Progenitor cell of endocrine pancreas (in vitro differentiated cells): ENCODE data around the gene FAM181B. TPM values are rescaled to one million over a fixed set of nuclear protein-coding genes. Genes with fewer than 3 reads are reported as not detected.

Experiments
- DNase-seq: peaks from one replicate; pipeline ENCODE4 v3.0.0; 2021; ENCODE audit warnings: low spot score; ENCODE audit not compliant: unreplicated experiment
- H3K27ac Mint-ChIP-seq: 2 replicates; pipeline ENCODE4 v1.8.0; 2021; ENCODE audit warnings: mild to moderate bottlenecking, moderate library complexity, mixed read lengths
- H3K27me3 Mint-ChIP-seq: 2 replicates; pipeline ENCODE4 v1.8.0; 2021; ENCODE audit warnings: mixed read lengths
- H3K36me3 Mint-ChIP-seq: 2 replicates; pipeline ENCODE4 v1.8.0; 2022; ENCODE audit warnings: mixed read lengths; ENCODE audit not compliant: insufficient read depth
- H3K4me1 Mint-ChIP-seq: 2 replicates; pipeline ENCODE4 v1.8.0; 2021; ENCODE audit warnings: low read depth, mixed read lengths
- H3K4me3 Mint-ChIP-seq: 2 replicates; pipeline ENCODE4 v1.8.0; 2021; ENCODE audit warnings: low read depth, mild to moderate bottlenecking, moderate library complexity, mixed read lengths
- H3K9me3 Mint-ChIP-seq: 2 replicates; pipeline ENCODE4 v1.8.0; 2021; ENCODE audit warnings: low read depth, mixed read lengths
- total RNA-seq: library from RNA; stranded (reverse); gene quantifications from 2 replicates; pipeline ENCODE4 v1.2.1, GENCODE V29; 2021
- TF ChIP-seq, protein P1 (sequence below): fragments of 200-600 bp; sonication (generic); IDR thresholded peaks from one replicate; pipeline ENCODE4 v1.5.0; 2021; ENCODE audit warnings: antibody characterized with exemption, mild to moderate bottlenecking; ENCODE audit not compliant: unreplicated experiment

Gene FAM181B
- total RNA-seq, 1 donor from 2014 or later: 8.9 TPM

- no peak overlapping the region for H3K27ac Mint-ChIP-seq
- TF ChIP-seq, protein P1, sequence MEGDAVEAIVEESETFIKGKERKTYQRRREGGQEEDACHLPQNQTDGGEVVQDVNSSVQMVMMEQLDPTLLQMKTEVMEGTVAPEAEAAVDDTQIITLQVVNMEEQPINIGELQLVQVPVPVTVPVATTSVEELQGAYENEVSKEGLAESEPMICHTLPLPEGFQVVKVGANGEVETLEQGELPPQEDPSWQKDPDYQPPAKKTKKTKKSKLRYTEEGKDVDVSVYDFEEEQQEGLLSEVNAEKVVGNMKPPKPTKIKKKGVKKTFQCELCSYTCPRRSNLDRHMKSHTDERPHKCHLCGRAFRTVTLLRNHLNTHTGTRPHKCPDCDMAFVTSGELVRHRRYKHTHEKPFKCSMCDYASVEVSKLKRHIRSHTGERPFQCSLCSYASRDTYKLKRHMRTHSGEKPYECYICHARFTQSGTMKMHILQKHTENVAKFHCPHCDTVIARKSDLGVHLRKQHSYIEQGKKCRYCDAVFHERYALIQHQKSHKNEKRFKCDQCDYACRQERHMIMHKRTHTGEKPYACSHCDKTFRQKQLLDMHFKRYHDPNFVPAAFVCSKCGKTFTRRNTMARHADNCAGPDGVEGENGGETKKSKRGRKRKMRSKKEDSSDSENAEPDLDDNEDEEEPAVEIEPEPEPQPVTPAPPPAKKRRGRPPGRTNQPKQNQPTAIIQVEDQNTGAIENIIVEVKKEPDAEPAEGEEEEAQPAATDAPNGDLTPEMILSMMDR: no peak
These were observed 9.6 kb downstream of the FAM181B start for GRCh38 chr11:82724026-82724425.

GRCh38 chr11:82722231-82722630, 11.4 kb downstream of the FAM181B start:
- H3K4me3 Mint-ChIP-seq: no peak overlapping the region
- TF ChIP-seq, protein P1: no peak
- DNase-seq: no peak
- H3K4me1 Mint-ChIP-seq: peaks cover 4% of the 10 kb centered on the region
- H3K27ac Mint-ChIP-seq: no peak overlapping the region
- H3K36me3 Mint-ChIP-seq: no peaks in the 10 kb centered on the region
- no peaks in the 10 kb centered on the region for H3K27me3 Mint-ChIP-seq
- H3K9me3 Mint-ChIP-seq: no peaks in the 10 kb centered on the region

More at GRCh38 chr11:82724026-82724425, 9.6 kb downstream of the FAM181B start:
- DNase-seq: no peak
- H3K27me3 Mint-ChIP-seq: no peaks in the 10 kb centered on the region
- H3K4me3 Mint-ChIP-seq: no peak overlapping the region
- H3K36me3 Mint-ChIP-seq: no peaks in the 10 kb centered on the region
- H3K4me1 Mint-ChIP-seq: peaks cover 2% of the 10 kb centered on the region
- H3K9me3 Mint-ChIP-seq: no peaks in the 10 kb centered on the region

DNA sequence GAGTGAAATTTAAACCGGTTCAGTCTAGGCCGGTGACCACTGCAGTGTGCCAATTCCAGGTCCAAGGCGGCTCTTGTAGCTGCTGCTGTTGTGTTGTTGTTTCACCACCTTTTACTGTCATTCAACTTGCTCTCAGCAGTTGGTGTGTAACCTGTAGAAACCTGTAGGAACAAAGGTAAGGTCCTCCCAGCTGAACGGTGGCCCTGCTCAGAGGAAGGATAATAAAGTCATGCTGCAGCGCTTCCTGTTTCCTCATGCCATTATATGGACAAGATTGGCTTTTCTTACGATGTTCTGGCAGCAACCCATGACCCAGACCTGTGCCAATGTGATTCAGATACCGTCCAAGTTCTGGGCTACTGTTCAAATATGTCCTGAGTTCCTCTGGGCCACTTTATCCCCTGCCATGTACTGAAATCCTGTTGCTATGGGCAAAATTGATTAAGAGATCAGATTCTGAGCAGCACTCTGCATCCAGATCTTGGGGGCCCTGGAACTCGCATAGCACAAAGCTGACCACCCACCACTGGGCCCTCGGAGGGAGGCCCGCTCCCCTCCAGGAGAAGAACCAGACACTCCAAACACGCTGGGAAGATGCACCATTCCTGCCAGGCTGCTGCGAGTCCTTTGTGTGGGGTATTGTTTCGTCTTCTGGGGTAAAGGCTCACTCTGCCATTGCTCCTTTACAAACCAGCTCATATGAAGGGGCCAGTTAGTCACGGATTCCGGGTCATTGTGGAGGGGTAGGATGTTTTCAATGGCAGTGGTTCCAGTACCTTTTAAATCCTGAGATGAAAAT, 13.2 kb downstream of the FAM181B start:
- Mint-ChIP-seq H3K4me1 (peaks cover 4% of the 10 kb centered on the region), H3K9me3 (no peaks in the 10 kb centered on the region), H3K27ac (no peak overlapping the region), H3K4me3 (no peak overlapping the region), H3K36me3 (no peaks in the 10 kb centered on the region), H3K27me3 (no peaks in the 10 kb centered on the region)
- no peak for DNase-seq
- TF ChIP-seq, protein P1: no peak

DNA sequence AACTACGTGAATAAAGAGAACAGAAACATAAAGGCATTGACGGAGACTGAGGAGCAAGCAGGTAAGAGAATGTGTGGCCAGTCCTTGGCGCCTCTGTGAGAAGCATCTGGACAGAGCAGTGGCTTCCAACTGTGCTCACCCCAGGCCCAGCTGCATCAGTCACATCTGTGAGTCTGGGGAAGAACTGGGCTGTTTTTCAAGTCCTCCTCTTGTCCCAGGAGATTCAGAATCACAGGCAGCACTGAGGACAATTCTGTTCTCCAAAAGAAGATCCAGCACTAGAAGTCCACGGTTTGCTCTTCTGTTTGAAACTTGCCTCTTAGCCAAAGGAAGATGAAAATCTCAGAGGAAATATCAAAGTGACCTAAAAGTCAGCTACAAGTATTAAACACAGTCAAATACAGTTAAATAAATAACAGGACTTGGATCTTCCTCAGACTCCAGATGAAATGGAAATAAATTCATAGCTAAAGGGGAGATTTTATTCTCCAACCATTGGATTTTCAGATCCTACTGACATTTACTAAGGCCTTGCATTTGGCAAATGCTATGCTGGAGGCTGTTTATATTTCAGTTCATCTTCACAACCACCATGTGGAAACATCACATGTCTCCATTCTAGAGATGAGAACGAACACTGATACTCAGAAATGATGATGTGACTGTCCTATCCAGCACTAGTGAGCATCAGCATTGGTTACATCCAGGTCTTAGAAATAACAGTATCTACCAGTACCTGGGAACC, 14.1 kb downstream of the FAM181B start:
- Mint-ChIP-seq H3K4me1 (peaks cover 4% of the 10 kb centered on the region), H3K4me3 (no peak overlapping the region), H3K36me3 (no peaks in the 10 kb centered on the region), H3K9me3 (no peaks in the 10 kb centered on the region), H3K27me3 (no peaks in the 10 kb centered on the region), H3K27ac (no peak overlapping the region)
- TF ChIP-seq, protein P1: no peak
- no peak for DNase-seq

DNA sequence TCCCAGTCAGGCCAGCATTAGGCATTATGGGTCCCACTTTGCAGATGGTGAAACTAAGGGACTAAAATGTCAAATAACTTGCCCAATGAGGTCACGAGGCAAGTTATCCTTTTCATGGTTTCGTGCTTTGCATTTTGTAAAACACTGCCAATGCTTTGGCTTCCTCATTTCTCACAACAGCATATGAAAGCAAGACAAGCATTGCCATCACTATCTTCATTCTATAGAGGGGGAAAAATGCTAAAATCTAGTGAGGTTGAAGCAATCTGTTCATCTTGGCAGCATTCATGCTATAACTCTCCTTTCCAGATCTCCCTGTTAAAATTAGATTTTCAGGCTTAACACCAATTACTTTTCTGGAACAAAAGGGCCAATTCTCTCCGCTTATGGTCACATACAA, 14.8 kb downstream of the FAM181B start:
- DNase-seq: no peak
- Mint-ChIP-seq H3K36me3 (no peaks in the 10 kb centered on the region), H3K4me1 (peaks cover 4% of the 10 kb centered on the region), H3K9me3 (no peaks in the 10 kb centered on the region), H3K4me3 (no peak overlapping the region), H3K27ac (no peak overlapping the region), H3K27me3 (no peaks in the 10 kb centered on the region)
- TF ChIP-seq, protein P1: no peak
